HG02610 (cell line): ENCODE measurements around the gene COBL.

Experiments used
- ATAC-seq: cut with Tn5 transposase; IDR thresholded peaks from one replicate; pipeline ENCODE4 v1.9.1; 2021; ENCODE audit warnings: mild to moderate bottlenecking, moderate library complexity; ENCODE audit not compliant: unreplicated experiment

The COBL gene

GRCh38 chr7:51326656-51327286, 10.2 kb upstream of the COBL start:
- no peak for ATAC-seq

GRCh38 chr7:51325908-51326307, 9.3 kb upstream of the COBL start:
- no peak for ATAC-seq

- no peak for ATAC-seq
Observed at GRCh38 chr7:51325261-51325676, 8.7 kb upstream of the COBL start.

- no peak for ATAC-seq
Observed at GRCh38 chr7:51324206-51324898, 7.7 kb upstream of the COBL start.

GRCh38 chr7:51321961-51322515, 5.4 kb upstream of the COBL start:
- ATAC-seq = no peak

GRCh38 chr7:51318886-51319579, 2.4 kb upstream of the COBL start:
- no peak for ATAC-seq

GRCh38 chr7:51318001-51318400, 1.4 kb upstream of the COBL start:
- ATAC-seq = no peak

- no peak for ATAC-seq
Observed at GRCh38 chr7:51317582-51317910, 937 bp upstream of the COBL start.

- no peak for ATAC-seq
Observed at GRCh38 chr7:51316262-51316665, 345 bp downstream of the COBL start.

GRCh38 chr7:51315393-51316261, 982 bp downstream of the COBL start:
- no peak for ATAC-seq

GRCh38 chr7:51314726-51315125, 1.9 kb downstream of the COBL start:
- no peak for ATAC-seq

- no peak for ATAC-seq
Observed at GRCh38 chr7:51313738-51314425, 2.7 kb downstream of the COBL start.

- ATAC-seq = no peak
Observed at GRCh38 chr7:51312951-51313737, 3.5 kb downstream of the COBL start.

- ATAC-seq = no peak
Observed at GRCh38 chr7:51311166-51311565, 5.4 kb downstream of the COBL start.

GRCh38 chr7:51310131-51310583, 6.5 kb downstream of the COBL start:
- no peak for ATAC-seq

- no peak for ATAC-seq
Observed at GRCh38 chr7:51309361-51310130, 7.1 kb downstream of the COBL start.

GRCh38 chr7:51308696-51309095, 7.9 kb downstream of the COBL start:
- no peak for ATAC-seq

- ATAC-seq = no peak
Observed at GRCh38 chr7:51308265-51308664, 8.3 kb downstream of the COBL start.
